Stimulated activated CD8-positive, alpha-beta memory T cell treated with anti-CD3 and anti-CD28 coated beads, Interleukin-12 subunit alpha, Interleukin-12 subunit beta, amount 100 ng/mL, for 24 hours (primary cell): ENCODE results near the gene BOD1.
"Not testable (repeated sequence)": the region's sequence is repeated elsewhere in the genome, so short reads cannot be mapped to it uniquely, and the experiment has no call there.

Experiments
- DNase-seq: peaks from one replicate; pipeline ENCODE4 v3.0.0-alpha.2; 2020; ENCODE audit errors: extremely low read depth

BOD1 gene

GRCh38 chr5:173615884-173616576, 420 bp downstream of the BOD1 start:
- peak; percentile 33 for DNase-seq

GRCh38 chr5:173614591-173614990, 1.9 kb downstream of the BOD1 start:
- no peak for DNase-seq

- DNase-seq: no peak
These were observed 2.9 kb downstream of the BOD1 start for GRCh38 chr5:173613433-173614159.

GRCh38 chr5:173612948-173613347, 3.5 kb downstream of the BOD1 start:
- no peak for DNase-seq

GRCh38 chr5:173611706-173612105, 4.7 kb downstream of the BOD1 start:
- no peak for DNase-seq

- no peak for DNase-seq
These were observed 12.3 kb downstream of the BOD1 start for GRCh38 chr5:173604141-173604540.

- no peak for DNase-seq
These were observed 14.0 kb downstream of the BOD1 start for GRCh38 chr5:173602423-173602822.

GRCh38 chr5:173598686-173599085, 17.8 kb downstream of the BOD1 start:
- no peak for DNase-seq

- no peak for DNase-seq
These were observed 19.1 kb downstream of the BOD1 start for GRCh38 chr5:173597304-173597703.

- no peak for DNase-seq
These were observed 20.6 kb downstream of the BOD1 start for GRCh38 chr5:173595841-173596240.

- no peak for DNase-seq
These were observed 22.4 kb downstream of the BOD1 start for GRCh38 chr5:173594061-173594460.

GRCh38 chr5:173592050-173592669, 24.3 kb downstream of the BOD1 start:
- DNase-seq: no peak

GRCh38 chr5:173591056-173591514, 25.4 kb downstream of the BOD1 start:
- DNase-seq: no peak

GRCh38 chr5:173590436-173591055, 25.9 kb downstream of the BOD1 start:
- no peak for DNase-seq

- not testable (repeated sequence) for DNase-seq
These were observed 30.3 kb downstream of the BOD1 start for GRCh38 chr5:173586133-173586532.

GRCh38 chr5:173583346-173583745, 33.1 kb downstream of the BOD1 start:
- DNase-seq: no peak

GRCh38 chr5:173582216-173583111, 34.0 kb downstream of the BOD1 start:
- no peak for DNase-seq

- peak; percentile 10 for DNase-seq
These were observed 34.8 kb downstream of the BOD1 start for GRCh38 chr5:173581408-173582215.

GRCh38 chr5:173578947-173579615, 37.4 kb downstream of the BOD1 start:
- no peak for DNase-seq

GRCh38 chr5:173577817-173578216, 38.6 kb downstream of the BOD1 start:
- DNase-seq: no peak
